HepG2 (cell line): ENCODE data around the gene CYB561. TPM values are rescaled to one million over a fixed set of nuclear protein-coding genes. Genes with fewer than 3 reads are reported as not detected.

Experiments
- CENPT ChIP-seq: sonication (generic); formaldehyde crosslinking; IDR thresholded peaks from 2 replicates; pipeline ENCODE4 v1.8.0; 2022; ENCODE audit warnings: low read depth, mild to moderate bottlenecking, moderate library complexity, missing genetic modification reagents
- DMAP1 ChIP-seq: IDR thresholded peaks from 2 replicates; pipeline ENCODE4 v1.6.1; 2016
- ETS1 ChIP-seq: sonication (generic); formaldehyde crosslinking; IDR thresholded peaks from 2 replicates; pipeline ENCODE4 v1.4.0; 2020; ENCODE audit warnings: missing genetic modification reagents
- HNF4G ChIP-seq, 2 experiments: sonication (generic) in 1 of 2; formaldehyde crosslinking in 1 of 2; IDR thresholded peaks; 2 replicates each; pipeline versions ENCODE4 v1.4.0 to v1.6.1; 2011 to 2020; ENCODE audit warnings: borderline replicate concordance in 2 of 2, low read depth in 2 of 2, mild to moderate bottlenecking in 2 of 2, low read length in 1 of 2, missing genetic modification reagents in 1 of 2, moderate library complexity in 1 of 2
- KMT2B ChIP-seq: IDR thresholded peaks from 2 replicates; pipeline ENCODE4 v1.6.1; 2016; ENCODE audit warnings: missing genetic modification reagents, missing compliant biosample characterization
- MED8 ChIP-seq: sonication (generic); formaldehyde crosslinking; IDR thresholded peaks from 2 replicates; pipeline ENCODE4 v1.8.1; 2023; ENCODE audit warnings: mild to moderate bottlenecking, missing genetic modification reagents; ENCODE audit not compliant: insufficient replicate concordance
- MEIS1 ChIP-seq: sonication (generic); formaldehyde crosslinking; IDR thresholded peaks from 2 replicates; pipeline ENCODE4 v1.9.0; 2021; ENCODE audit warnings: mild to moderate bottlenecking, missing genetic modification reagents, moderate library complexity, borderline replicate concordance
- MLLT10 ChIP-seq: sonication (generic); formaldehyde crosslinking; IDR thresholded peaks from 2 replicates; pipeline ENCODE4 v1.4.0; 2020; ENCODE audit warnings: missing genetic modification reagents
- NONO ChIP-seq, 2 experiments: fragments of 450-650 bp in 1 of 2; sonication (generic) in 1 of 2; formaldehyde crosslinking in 1 of 2; IDR thresholded peaks in 1 of 2; conservative IDR thresholded peaks in 1 of 2; 2 replicates each; pipeline versions ENCODE4 v1.6.1 to v1.8.0; 2017 to 2022; ENCODE audit warnings: mild to moderate bottlenecking in 1 of 2, missing genetic modification reagents in 1 of 2, moderate library complexity in 1 of 2
- PITX1 ChIP-seq: sonication (generic); formaldehyde crosslinking; IDR thresholded peaks from 2 replicates; pipeline ENCODE4 v1.5.1; 2020; ENCODE audit warnings: mild to moderate bottlenecking, missing genetic modification reagents
- PRMT3 ChIP-seq: sonication (generic); formaldehyde crosslinking; IDR thresholded peaks from 2 replicates; pipeline ENCODE4 v1.8.1; 2022; ENCODE audit warnings: low read depth, mild to moderate bottlenecking, moderate library complexity, missing genetic modification reagents, borderline replicate concordance
- RARG ChIP-seq: sonication (generic); formaldehyde crosslinking; IDR thresholded peaks from 2 replicates; pipeline ENCODE4 v1.4.0; 2020; ENCODE audit warnings: low read depth, mild to moderate bottlenecking, missing genetic modification reagents
- SP1 ChIP-seq, 2 experiments: fragments of 450-650 bp in 1 of 2; sonication (generic) in 1 of 2; formaldehyde crosslinking in 1 of 2; IDR thresholded peaks; 2 replicates each; pipeline versions ENCODE4 v1.4.0 to v1.6.1; 2016 to 2020; ENCODE audit warnings: missing genetic modification reagents in 1 of 2
- SRSF1 ChIP-seq: fragments of 200-400 bp; formaldehyde crosslinking; optimal IDR thresholded peaks from 2 replicates; pipeline ENCODE3; 2017; ENCODE audit warnings: mild to moderate bottlenecking, low read depth, low read length, moderate library complexity
- TBX3 ChIP-seq: fragments of 450-650 bp; IDR thresholded peaks from 2 replicates; pipeline ENCODE4 v1.6.1; 2017; ENCODE audit warnings: antibody characterized with exemption, mild to moderate bottlenecking, inconsistent platforms, borderline replicate concordance
- YEATS2 ChIP-seq: sonication (generic); formaldehyde crosslinking; IDR thresholded peaks from 2 replicates; pipeline ENCODE4 v1.4.0; 2020; ENCODE audit warnings: missing genetic modification reagents, borderline replicate concordance
- ZNF264 ChIP-seq: sonication (generic); formaldehyde crosslinking; IDR thresholded peaks from 2 replicates; pipeline ENCODE4 v1.4.0; 2020; ENCODE audit warnings: missing genetic modification reagents
- ZNF383 ChIP-seq: sonication (generic); formaldehyde crosslinking; IDR thresholded peaks from 2 replicates; pipeline ENCODE4 v1.4.0; 2020; ENCODE audit warnings: missing genetic modification reagents, mild to moderate bottlenecking, borderline replicate concordance
- ZNF414 ChIP-seq: sonication (generic); formaldehyde crosslinking; IDR thresholded peaks from 2 replicates; pipeline ENCODE4 v1.5.0; 2020; ENCODE audit warnings: missing genetic modification reagents
- ZNF513 ChIP-seq: sonication (generic); formaldehyde crosslinking; conservative IDR thresholded peaks from 2 replicates; pipeline ENCODE4 v1.5.0; 2020; ENCODE audit warnings: missing genetic modification reagents
- ZNF788 ChIP-seq: sonication (generic); formaldehyde crosslinking; IDR thresholded peaks from 2 replicates; pipeline ENCODE4 v1.5.0; 2020; ENCODE audit warnings: mild to moderate bottlenecking, missing genetic modification reagents, borderline replicate concordance
- ZNF883 ChIP-seq: sonication (generic); formaldehyde crosslinking; IDR thresholded peaks from 2 replicates; pipeline ENCODE4 v1.5.1; 2020; ENCODE audit warnings: mild to moderate bottlenecking, missing genetic modification reagents; ENCODE audit errors: not compliant biosample characterization
- ZXDC ChIP-seq: sonication (generic); formaldehyde crosslinking; IDR thresholded peaks from 2 replicates; pipeline ENCODE4 v1.5.0; 2020; ENCODE audit warnings: mild to moderate bottlenecking, missing genetic modification reagents
- polyA plus RNA-seq, 8 experiments: library from polyadenylated mRNA; depleted of rRNA in 3 of 8; stranded (reverse) in 7 of 8; unstranded in 1 of 8; fragments of >200 nt; fragmentation: Illumina TruSeq in 4 of 8; extraction: Trizol in 4 of 8; gene quantifications; 2 replicates each; pipeline versions ENCODE4 v1.2.1 to v1.2.3, GENCODE V29; 2011 to 2016; ENCODE audit warnings: low read depth in 4 of 8, missing spikeins in 1 of 8, mixed read lengths in 1 of 8; ENCODE audit not compliant: insufficient read depth in 1 of 8
- total RNA-seq, 5 experiments: library from RNA; depleted of rRNA; stranded (reverse); fragments of >200 nt; fragmentation: Illumina TruSeq; extraction: Trizol; gene quantifications; 2 replicates each; pipeline ENCODE4 v1.2.3, GENCODE V29; 2016; ENCODE audit warnings: low read depth in 1 of 5

Gene CYB561
- total and polyA plus RNA-seq, 2 of the 13 experiments (the other 11 are each of a cell fraction or from before 2014, with no cell fraction given) = 1.5 to 6.7 TPM

GRCh38 chr17:63445954-63446752 is at the start of gene CYB561 (continued):
- no peak for TF ChIP-seq KMT2B (CRISPR knock-in tag)
- TF ChIP-seq SP1 (IDR thresholded peaks at IDR 0.05) = no peak
- no peak for TF ChIP-seq SP1 (CRISPR knock-in tag; IDR thresholded peaks at IDR 0.05)
- no peak for TF ChIP-seq MEIS1 (CRISPR knock-in tag)
- no peak for TF ChIP-seq PITX1 (CRISPR knock-in tag)
- TF ChIP-seq ZNF788 (CRISPR knock-in tag) = 0 out of 2 replicates have a peak, but pooled peaks have one; percentile 9
- TF ChIP-seq SRSF1 = no peak
- TF ChIP-seq ETS1 = no peak
- no peak for TF ChIP-seq ZNF414 (CRISPR knock-in tag)
- TF ChIP-seq ZNF883 = no peak
- TF ChIP-seq NONO (IDR thresholded peaks at IDR 0.05) = no peak
- no peak for TF ChIP-seq NONO (CRISPR knock-in tag; conservative IDR thresholded peaks at IDR 0.05)
- TF ChIP-seq DMAP1 (CRISPR knock-in tag) = no peak
- no peak for TF ChIP-seq HNF4G (IDR thresholded peaks at IDR 0.05; ENCODE audit: borderline replicate concordance, low read depth, low read length)
- peak; percentile 51; the same call in 1 of the 2 replicates for TF ChIP-seq HNF4G (CRISPR knock-in tag; IDR thresholded peaks at IDR 0.05; ENCODE audit: borderline replicate concordance, low read depth)
- TF ChIP-seq MED8 (CRISPR knock-in tag) = peak; percentile 46
- TF ChIP-seq PRMT3 (CRISPR knock-in tag) = no peak
- no peak for TF ChIP-seq ZNF513 (CRISPR knock-in tag)
- TF ChIP-seq ZXDC = no peak
- no peak for TF ChIP-seq ZNF264 (CRISPR knock-in tag)
- TF ChIP-seq YEATS2 (CRISPR knock-in tag) = no peak
- TF ChIP-seq ZNF383 = no peak
- TF ChIP-seq RARG (CRISPR knock-in tag) = no peak
- TF ChIP-seq MLLT10 (CRISPR knock-in tag) = no peak
- no peak for TF ChIP-seq CENPT
- no peak for TF ChIP-seq TBX3
